ENCODE results near the gene CGRRF1. TPM values are rescaled to one million over a fixed set of nuclear protein-coding genes. Genes with fewer than 3 reads are reported as not detected.
A peak's percentile ranks its signal among the peaks of the same experiment; 100 is the strongest.

Gene CGRRF1
- total and polyA plus RNA-seq, 2 of the 13 experiments (the other 11 are each of a cell fraction or from before 2014, with no cell fraction given), result 16.8 to 18.2 TPM

GRCh38 chr14:54483073-54483745 is 26.5 kb upstream of the CGRRF1 start (continued):
- TF ChIP-seq ARID5B (CRISPR knock-in tag; IDR thresholded peaks at IDR 0.05) (peak; percentile 87), SRF (IDR thresholded peaks at IDR 0.05; ENCODE audit: low read depth, low read length) (0 out of 2 replicates have a peak, but pooled peaks have one; percentile 44), HOMEZ (CRISPR knock-in tag; IDR thresholded peaks at IDR 0.05; ENCODE audit: low read depth) (peak; percentile 85; the same call in 1 of the 2 replicates), CREB1 (IDR thresholded peaks at IDR 0.05) (no peak), CREB1 (CRISPR knock-in tag; IDR thresholded peaks at IDR 0.05) (peak; percentile 37; the same call in 1 of the 2 replicates), POGK (CRISPR knock-in tag; conservative IDR thresholded peaks at IDR 0.05) (no peak), BCL6 (CRISPR knock-in tag; IDR thresholded peaks at IDR 0.05) (peak; percentile 72), NFIC (IDR thresholded peaks at IDR 0.05; ENCODE audit: low read length) (peak; percentile 55; the same call in 1 of the 2 replicates), LCORL (IDR thresholded peaks at IDR 0.05) (peak; percentile 73; the same call in 1 of the 2 replicates), LCORL (CRISPR knock-in tag; IDR thresholded peaks at IDR 0.05) (peak; percentile 91), GATAD2A (CRISPR knock-in tag; IDR thresholded peaks at IDR 0.05) (peak; percentile 75), SOX6 (IDR thresholded peaks at IDR 0.05) (no peak), SOX6 (CRISPR knock-in tag; IDR thresholded peaks at IDR 0.05) (peak; percentile 72; the same call in 1 of the 2 replicates), SAP130 (CRISPR knock-in tag; IDR thresholded peaks at IDR 0.05; ENCODE audit: low read depth) (peak; percentile 80), HDAC2 (CRISPR knock-in tag; IDR thresholded peaks at IDR 0.05) (peak; percentile 65; the same call in 1 of the 2 replicates), POGZ (CRISPR knock-in tag; IDR thresholded peaks at IDR 0.05) (peak; percentile 42; the same call in 1 of the 2 replicates), FOXA3 (CRISPR knock-in tag; IDR thresholded peaks at IDR 0.05) (peak; percentile 86), MBNL3 (CRISPR knock-in tag; conservative IDR thresholded peaks at IDR 0.05) (no peak)
- TF ChIP-seq, protein P1, sequence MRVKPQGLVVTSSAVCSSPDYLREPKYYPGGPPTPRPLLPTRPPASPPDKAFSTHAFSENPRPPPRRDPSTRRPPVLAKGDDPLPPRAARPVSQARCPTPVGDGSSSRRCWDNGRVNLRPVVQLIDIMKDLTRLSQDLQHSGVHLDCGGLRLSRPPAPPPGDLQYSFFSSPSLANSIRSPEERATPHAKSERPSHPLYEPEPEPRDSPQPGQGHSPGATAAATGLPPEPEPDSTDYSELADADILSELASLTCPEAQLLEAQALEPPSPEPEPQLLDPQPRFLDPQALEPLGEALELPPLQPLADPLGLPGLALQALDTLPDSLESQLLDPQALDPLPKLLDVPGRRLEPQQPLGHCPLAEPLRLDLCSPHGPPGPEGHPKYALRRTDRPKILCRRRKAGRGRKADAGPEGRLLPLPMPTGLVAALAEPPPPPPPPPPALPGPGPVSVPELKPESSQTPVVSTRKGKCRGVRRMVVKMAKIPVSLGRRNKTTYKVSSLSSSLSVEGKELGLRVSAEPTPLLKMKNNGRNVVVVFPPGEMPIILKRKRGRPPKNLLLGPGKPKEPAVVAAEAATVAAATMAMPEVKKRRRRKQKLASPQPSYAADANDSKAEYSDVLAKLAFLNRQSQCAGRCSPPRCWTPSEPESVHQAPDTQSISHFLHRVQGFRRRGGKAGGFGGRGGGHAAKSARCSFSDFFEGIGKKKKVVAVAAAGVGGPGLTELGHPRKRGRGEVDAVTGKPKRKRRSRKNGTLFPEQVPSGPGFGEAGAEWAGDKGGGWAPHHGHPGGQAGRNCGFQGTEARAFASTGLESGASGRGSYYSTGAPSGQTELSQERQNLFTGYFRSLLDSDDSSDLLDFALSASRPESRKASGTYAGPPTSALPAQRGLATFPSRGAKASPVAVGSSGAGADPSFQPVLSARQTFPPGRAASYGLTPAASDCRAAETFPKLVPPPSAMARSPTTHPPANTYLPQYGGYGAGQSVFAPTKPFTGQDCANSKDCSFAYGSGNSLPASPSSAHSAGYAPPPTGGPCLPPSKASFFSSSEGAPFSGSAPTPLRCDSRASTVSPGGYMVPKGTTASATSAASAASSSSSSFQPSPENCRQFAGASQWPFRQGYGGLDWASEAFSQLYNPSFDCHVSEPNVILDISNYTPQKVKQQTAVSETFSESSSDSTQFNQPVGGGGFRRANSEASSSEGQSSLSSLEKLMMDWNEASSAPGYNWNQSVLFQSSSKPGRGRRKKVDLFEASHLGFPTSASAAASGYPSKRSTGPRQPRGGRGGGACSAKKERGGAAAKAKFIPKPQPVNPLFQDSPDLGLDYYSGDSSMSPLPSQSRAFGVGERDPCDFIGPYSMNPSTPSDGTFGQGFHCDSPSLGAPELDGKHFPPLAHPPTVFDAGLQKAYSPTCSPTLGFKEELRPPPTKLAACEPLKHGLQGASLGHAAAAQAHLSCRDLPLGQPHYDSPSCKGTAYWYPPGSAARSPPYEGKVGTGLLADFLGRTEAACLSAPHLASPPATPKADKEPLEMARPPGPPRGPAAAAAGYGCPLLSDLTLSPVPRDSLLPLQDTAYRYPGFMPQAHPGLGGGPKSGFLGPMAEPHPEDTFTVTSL (CRISPR knock-in tag; IDR thresholded peaks at IDR 0.05; ENCODE audit: borderline replicate concordance), result peak; percentile 82; the same call in 1 of the 2 replicates

All from HepG2 (cell line).